ENCODE measurements around the gene VPS13D.
"Not testable (repeated sequence)": the region's sequence is repeated elsewhere in the genome, so short reads cannot be mapped to it uniquely, and the experiment has no call there.

The VPS13D gene

DNA sequence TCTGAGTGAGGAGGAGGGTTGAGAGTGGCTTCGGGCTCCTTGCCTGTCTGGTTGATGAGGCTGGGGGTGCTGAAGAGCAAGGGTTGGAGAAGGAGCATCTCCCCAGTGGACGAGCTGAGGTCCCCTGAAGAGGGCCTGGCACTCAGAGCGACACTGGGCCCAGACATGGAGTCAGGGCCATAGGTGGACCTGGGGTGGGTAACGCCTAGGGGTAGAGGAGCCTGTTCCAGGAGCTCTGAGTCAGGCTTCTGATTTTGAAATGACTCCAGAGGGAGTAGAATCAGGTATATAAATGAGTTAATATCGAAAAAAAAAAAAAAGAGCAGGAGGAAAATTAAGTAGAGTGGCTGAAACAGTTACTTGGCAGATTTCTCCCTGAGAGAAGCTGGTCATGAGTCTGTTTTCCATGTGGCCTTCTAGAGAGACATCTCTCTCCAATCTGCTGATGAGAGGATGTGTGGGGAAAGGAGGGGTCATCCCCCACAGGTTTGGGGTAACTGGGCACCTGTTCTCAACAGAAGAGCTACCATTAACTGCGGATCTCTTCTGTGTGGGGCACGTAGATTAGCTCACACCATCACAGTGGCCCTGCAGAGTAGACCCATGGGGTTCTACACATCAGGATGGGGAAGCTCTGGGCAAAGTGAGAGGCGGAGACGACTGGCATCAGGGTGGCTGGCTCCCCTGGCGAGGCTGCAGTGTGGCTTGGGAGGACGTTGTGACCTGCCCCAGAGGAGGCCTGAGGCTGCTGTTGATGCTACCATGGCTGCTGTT is 272.7 kb downstream of the VPS13D start:
- no peak for DNase-seq

DNA sequence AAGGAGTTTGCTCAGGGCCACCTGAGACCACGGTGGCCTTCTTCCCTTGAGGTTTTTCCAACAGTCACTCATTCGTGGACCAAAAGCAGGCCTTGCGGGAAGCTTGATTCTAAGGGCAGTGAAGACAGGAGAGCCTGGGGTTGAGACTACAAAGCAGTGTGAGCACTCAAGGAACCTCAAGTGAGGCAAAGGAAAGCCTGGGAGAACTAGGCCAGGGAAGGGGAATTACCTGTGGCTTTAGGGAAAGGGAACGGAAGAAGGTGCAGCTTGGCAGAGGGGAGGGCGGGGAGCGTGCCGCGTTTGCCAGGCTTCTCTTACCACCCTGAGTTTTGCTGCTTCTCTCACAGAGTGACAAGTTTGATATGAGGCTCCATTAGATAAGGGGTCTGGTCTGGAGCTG is 273.9 kb downstream of the VPS13D start:
- no peak for DNase-seq

DNA sequence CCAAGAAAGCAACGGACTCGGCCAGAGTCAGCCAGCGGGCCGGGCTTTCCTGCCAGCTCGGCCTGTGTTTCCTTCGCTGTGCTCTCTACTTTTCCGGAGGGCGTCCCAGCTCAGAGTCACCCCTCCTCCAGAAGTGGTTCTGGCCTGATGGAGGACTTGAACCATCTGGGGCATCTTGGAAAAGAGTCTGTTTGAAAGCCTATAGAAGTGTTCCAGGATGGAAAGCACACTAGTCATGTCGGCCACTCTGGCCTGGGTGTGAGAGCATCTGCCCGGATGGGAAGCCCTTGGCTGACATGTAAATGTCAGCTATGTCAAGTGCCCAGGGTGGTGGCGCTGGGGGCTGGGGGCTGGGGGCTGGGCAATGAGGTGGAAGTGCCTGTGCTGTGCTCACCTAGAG is 274.8 kb downstream of the VPS13D start:
- DNase-seq = no peak

DNA sequence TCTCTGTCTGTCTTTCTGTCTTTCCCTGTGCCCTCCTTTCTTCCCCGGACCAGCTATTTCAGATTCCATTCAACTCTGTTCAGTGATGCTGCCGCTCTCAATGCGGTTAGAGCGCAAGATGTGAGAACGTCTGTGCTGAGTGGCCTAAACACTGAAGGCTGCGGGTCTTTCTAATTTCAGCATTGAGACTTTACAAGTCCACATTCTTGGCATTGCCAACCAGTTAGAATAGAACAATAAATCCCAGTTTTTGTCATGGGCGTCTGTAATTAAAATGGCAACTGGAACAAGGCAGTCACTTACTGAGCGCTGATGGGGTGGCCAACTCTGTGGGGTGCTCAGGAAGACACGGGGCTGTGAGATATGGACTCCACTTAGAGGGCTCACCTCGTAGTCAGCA is 275.4 kb downstream of the VPS13D start:
- DNase-seq = no peak

DNA sequence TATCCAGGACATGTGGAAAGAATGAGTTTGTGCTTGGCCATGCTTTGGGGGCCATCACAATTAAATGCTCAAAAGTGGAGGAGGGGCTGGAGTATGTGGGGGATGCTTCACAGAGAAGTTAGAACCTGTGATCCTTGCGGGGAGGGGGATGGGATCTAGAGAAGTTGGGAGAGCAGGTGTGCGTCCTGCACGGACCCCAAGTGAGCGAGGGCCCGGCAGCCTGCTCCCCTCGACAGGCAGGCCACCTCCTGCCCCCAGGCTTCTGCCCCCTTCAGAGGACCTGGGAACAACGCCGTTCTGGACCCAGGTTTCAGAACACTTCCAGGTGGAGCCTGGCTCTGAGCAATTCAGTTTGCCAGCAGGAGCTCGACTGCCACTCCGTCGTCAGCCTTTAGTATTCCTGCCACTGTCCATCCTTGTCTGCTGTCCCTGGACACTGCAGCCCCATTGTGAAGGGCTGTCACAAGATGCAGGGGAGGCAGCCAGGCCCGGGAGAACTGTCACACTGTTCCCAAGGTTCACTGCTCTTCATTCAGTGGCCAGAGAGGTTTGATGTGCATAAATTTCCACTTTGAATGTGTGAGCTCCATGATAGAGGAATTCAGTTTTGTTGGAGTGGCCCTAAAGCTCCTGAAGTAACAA is 275.9 kb downstream of the VPS13D start:
- no peak for DNase-seq

DNA sequence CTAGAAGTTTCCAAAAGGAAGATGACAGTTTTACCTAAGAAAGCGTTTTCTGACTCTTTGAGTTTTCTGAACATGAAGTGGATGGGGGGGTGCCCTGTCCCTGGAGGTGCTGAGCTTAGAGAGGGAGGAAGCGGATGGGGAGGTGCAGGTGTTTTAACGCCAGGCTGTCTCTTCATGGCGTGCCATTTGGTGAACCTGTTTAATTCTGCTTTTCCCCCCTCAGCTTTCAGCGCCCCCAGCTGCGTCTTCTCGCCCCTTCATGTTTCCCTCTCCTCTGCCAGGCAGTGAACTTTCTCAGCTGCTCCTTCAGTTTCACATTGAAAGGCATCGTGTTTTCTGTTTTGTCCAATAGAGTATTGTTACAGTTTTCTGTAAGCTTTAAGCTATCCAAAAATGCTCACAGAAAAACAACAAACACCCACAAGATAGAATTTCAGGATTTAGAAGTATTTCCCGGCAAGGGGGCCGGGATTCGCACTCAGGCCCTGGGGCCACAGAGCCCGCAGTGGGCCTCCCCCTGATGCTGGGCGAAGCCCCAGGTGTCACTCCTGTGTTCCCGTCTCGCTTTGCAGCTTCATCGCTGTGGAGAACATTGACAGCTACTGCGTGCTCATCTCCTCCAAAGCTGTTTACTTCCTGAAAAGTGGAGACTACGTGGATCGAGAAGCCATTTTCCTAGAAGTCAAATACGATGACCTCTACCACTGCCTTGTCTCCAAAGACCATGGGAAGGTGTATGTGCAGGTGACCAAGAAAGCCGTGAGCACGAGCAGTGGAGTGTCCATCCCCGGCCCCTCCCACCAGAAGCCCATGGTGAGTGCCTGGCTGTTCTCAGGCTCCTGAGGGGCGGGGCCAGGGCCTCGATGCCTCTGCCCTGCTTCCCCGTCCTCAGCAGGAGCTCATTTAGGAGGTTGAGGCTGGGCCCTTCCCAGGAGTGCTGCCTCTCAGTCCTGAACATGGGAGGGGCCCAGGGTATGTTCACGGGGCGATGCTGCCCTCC is 276.8 kb downstream of the VPS13D start:
- no peak for DNase-seq

DNA sequence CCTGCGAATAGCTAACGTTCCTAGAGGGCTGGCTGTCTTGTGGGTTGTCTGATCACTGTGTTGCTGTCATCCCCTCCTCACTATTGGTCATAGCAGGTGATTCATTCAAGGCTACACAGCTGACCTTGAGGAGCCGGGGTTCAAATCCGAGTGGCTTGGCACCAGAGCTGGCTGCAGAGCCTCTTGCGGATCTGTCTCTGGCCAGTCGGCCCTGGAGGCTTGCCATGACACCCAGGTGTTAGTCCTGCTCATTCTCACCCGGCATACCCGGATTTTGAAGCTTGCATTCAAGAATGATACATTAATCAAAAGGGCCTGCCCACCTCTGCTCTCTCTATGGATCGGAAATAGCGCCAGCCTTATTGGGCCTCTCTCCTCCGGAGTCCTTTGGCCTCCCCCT is 277.8 kb downstream of the VPS13D start:
- no peak for DNase-seq

DNA sequence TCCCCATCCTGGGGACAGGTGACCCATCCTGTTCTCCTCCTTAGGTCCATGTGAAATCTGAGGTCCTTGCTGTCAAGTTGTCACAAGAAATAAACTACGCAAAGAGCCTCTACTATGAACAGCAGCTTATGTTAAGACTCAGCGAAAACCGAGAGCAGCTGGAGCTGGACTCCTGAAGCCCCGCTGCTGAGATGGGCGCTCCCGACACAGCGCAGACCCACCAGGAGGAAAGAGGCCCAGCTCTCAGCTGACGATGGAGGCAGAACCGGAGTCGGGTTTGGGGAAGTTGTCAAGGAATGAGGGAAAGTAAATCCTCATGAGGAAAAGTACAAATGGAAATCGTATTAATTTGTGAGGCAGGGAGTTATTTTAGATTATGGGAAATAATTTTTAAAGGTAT is 279.0 kb downstream of the VPS13D start:
- DNase-seq = no peak

DNA sequence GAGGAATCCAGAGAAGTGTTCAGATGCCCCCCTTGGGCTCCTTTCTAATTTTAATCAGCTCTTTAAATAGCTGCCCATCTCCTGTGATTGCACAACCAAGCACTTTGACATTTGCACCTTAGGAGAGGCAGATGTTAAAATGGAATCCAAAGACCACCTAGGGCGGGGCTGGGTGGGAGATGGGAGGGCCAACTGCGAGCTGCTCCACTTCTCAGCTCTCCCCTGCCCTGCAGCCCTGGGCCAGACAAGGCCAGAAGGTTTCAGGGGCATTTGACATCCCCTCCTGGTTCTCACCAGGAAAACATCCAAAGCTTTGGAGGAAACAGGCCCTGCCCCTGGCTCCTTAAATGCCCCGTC is 281.3 kb downstream of the VPS13D start:
- DNase-seq = no peak

DNA sequence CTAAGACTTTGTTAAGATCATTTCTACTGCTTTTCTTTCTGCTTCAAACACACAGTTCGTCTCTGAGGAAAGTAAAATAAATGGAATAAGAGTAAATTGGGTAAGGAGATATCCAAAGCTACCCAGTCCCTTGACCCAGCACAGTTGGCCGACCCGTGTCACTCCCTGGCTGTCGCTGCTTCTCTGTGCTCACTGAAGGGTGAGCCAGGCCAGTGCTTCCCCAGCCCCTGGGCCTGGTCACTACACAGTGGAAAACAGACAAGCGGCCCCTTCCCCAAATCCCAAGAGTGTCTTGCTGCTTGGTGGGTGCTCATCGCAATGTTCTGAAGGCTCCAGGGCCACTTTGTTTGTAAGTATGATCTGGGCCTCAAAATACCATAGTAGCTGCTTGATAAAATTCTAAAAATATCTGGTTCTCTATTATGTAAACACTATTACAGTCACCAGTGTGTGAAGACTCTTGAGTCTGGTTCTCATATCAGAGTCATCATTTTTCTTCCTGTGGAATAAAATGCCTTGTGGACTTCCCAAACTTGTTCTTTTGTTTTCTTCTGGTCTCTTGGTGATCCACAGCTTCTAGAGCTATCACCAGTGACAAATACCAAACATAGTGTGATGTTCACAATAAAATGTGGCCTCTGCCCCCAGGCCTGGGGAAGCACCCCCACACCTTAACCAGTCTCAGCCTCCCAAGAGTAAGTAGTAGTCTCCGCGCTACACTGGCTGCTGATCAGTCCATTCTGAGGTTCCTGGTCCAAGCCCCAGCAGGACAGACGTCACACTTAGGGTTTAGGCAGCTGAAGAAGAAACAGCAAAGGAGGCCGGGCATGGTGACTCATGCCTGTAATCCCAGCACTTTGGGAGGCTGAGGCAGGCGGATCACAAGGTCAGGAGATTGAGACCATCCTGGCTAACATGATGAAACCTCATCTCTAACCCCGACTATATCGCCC is 282.0 kb downstream of the VPS13D start:
- no peak for DNase-seq

DNA sequence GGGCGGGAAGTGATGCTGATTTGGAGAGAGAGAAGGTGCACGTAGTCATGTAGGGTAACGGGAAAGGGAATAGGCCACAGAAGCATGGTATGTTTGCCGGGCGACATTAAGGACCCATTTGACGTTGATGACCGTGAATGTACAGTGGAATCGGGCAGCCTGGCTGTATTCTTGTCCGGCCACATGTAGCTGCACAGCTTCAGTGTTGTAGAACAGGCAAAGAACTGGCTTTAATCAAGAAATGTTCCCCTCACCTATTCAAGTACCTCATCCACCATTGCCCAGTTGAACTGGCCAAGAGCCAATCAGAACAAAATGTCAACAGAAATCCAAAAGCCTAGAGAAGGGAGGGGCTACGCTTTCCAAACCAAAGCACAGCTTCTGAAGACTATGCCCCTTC is 283.4 kb downstream of the VPS13D start:
- no peak for DNase-seq

DNA sequence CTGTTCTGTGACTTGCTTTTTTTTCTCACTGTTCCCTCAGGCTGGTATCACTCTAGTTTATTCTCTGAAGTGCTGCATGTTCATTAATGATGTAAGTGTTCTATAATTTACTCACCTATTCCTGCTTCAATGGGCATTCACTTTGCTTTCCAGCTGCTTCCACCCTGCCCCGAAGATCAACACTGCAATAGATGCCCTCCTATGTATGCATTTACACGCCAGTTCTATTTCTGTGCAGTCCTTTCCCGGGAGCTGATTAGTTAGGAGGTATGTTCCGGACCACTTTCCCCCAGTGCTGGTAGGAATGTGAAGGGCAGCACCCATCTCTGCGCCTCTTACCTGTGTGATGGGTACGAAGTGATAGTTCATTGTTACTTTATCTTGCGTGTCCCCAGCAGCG is 284.8 kb downstream of the VPS13D start:
- DNase-seq = no peak

DNA sequence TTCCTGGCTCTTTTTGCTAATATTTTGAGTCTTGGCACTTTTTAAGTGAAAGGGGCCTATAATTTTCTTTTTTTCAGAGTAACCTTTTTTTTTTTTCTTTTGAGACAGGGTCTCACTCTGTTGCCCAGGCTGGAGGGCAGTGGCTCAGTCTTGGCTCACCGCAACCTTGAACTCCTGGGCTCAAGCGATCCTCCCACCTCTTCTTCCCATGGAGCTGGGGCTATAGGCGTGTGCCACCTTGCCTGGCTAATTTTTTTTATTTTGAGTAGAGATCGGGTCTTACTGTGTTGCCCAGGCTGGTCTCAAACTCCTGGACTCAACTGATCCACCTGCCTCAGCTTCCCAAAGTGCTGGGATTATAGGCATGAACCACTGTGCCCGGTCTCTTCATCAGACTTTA is 285.4 kb downstream of the VPS13D start:
- DNase-seq = no peak

DNA sequence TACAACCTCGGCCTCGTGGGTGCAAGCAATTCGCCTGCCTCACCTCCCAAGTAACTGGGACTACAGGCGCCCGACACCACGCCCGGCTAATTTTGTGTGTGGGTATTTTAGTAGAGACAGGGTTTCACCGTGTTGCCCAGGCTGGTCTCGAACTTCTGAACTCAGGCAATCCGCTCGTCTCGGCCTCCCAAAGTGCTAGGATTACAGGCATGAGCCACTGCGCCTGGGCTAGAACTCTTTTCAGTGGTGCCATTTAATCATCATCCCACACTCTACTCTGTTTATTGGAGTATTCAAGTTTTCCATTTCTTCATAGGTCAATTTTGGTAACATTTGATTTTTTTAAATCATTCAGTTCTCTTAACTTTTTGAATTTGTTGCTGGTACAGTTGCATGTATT is 286.9 kb downstream of the VPS13D start:
- DNase-seq = no peak

DNA sequence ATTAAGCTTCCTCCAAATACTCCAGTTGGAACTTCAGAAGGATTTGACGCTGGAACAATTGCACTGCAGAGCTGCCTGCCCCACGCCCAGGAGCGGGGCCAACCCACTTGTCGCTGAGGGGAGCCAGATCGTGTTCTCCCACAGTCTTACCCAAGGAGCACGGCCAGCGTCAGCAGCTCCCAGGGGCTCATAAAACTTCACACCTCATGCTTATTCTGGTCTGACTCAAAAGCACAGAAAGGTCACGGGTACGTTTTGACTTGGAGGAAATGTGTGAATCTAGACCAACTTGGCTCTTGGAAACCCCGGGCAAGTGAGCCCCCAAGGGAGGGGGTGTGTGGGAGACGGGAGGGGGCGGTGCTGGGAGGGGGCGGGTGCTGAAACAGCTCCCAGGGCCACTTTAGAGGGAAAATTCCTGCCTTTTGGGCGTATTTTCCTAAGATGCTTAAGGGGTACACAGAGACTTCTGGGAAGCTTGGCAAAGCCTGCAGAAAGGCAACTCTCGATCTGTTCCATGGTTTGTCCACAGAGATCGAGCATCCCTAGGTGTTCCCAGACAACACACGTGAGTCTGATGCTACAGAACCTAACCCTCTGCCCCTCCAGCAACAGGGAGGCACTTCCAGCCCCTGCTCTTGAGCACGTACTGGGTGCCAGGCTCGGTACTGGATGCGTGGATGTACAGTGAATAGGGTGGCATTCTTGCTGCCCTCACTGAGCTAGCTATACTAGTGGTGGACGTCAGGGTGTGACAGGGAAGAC is 289.3 kb downstream of the VPS13D start:
- DNase-seq = no peak

DNA sequence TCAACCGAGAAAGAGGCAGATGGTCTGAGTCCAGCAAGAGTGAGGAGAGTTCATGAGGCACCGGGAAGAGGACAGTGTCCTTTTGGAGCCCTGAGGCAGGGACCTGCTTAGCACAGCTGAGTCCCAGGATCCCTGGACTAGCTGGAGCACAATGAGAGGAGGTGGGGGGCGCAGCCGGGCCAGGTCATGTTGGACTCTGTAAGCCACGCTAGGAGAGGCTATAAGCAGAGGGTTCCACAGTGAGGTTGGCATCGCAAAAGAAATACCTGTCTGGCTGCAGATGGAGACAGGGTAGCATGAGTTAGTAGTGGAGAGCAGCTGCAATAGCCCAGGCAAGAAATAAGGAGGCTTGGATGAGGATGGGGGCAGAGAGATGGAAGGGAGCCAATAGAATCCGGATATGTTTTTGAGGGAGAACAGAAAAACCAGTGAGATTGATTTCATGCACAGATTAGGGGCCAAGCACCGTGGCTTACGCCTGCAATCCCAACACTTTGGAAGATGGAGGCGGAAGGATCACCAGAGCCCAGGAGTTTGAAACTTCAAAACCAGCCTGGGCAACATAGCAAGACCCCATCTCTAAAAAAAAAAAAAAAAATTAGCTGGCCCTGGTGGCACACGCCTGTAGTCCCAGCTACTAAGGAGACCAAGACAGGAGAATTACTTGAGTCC is 290.0 kb downstream of the VPS13D start:
- DNase-seq = no peak

DNA sequence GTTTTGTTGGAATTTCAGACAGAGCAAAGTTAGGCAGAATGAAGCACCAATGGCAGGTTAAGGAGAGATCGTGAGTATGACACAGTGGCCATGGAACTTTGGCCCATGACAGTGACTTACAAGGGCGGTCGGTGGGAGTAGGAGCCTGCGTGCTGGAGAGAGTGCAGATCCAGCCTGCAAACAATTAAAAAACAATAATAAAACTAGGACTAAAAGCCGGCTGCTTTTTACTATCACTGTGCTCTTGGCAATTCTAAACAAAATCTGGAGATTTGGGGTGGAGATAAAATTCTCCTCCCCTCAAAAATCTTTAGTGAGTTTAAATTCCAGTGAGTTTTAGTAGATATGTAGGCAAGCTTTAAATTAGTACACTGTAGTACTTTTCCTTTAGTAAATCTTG is 291.3 kb downstream of the VPS13D start:
- no peak for DNase-seq

DNA sequence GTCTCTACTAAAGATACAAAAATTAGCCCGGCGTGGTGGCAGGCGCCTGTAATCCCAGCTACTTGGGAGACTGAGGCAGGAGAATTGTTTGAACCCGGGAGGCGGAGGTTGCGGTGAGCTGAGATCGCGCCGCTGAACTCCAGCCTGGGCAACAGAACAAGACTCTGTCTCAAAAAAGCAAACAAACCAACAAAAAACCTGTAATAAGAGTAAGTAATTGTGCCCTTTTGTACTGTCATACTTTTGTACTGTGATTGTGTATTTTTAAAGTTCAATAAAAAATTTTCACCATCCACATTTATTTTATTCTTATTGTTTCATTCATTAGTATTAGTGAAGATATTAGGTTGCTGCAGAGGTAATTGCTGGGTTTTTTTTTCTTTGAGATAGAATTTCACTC is 292.9 kb downstream of the VPS13D start:
- DNase-seq = not testable (repeated sequence)

DNA sequence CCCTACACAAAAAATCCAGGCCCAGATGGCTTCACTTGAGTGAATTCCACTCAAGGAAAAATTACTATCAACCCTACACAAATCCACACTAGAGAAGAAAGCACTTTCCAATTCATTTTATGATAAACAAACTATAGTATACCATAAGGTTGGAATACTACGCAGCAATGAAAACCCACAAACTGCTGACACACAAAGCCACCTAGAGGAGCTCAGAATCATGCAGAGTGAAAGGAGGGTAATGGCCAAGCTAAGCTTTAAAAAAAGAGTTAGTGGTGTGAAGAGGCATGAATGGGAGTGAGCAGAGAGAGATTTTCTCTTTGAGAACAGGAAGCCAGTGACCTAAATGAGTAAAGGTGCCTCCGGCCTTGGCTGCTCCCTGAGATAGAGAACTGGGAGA is 294.4 kb downstream of the VPS13D start:
- no peak for DNase-seq

DNA sequence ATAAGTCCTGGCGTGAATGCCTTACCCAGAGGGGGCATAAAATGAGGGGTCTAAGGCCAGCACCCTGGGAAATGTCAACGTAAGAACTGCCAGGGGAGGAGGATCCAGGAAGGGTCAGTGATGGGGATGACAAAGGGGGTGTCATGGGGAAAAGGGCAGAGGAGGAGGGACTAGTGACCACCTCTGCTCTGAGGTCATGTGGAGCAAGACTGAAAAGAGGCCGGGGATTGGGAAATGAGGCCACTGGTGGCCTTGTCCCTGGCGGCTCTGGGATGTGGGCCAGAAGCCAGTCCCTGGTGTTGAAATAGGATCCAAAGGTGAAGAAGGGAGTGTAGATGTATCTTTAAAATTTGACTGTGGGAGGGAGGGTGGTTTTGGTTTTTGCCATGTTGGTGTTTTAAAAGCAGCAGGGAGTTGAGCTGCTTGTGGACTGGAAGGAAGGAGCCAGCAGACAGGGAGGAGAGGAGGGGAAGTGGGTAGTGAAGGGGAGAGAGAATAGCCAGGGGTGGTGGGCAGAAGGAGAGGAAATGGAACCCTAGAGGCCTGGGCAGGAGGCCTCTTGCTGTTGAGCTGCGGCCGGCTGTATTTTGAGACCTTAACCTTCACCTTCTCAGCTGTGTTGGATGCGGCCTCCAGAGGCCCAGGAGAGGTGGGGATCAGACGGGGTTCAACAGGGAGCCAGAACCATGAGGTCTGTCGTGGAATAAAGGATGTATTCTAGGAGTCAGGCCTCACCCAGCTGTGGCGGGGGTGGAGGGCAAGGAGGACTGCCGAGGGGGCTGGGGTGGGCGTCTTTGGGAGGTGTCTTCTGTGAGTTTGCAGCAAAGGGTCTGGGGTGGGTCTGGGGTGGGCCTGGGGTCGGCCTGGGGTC is 295.7 kb downstream of the VPS13D start:
- no peak for DNase-seq
